Parathyroid adenoma (tissue), 2 donors: ENCODE data around the gene CACNA1B.

ENCODE experiments used
- H2AFZ ChIP-seq: fragments of 300-600 bp; sonication (generic); one replicate; pipeline ENCODE4 v1.7.0; 2017; ENCODE audit warnings: antibody characterized with exemption, mild to moderate bottlenecking
- H3K27ac ChIP-seq: fragments of 300-600 bp; sonication (generic); one replicate; pipeline ENCODE4 v1.7.0; 2017
- H3K27me3 ChIP-seq: fragments of 300-600 bp; sonication (generic); one replicate; pipeline ENCODE4 v1.7.0; 2017; ENCODE audit warnings: low read length; ENCODE audit not compliant: control insufficient read depth, insufficient read depth
- H3K36me3 ChIP-seq: fragments of 300-600 bp; sonication (generic); one replicate; pipeline ENCODE4 v1.7.0; 2017; ENCODE audit warnings: low read length; ENCODE audit not compliant: control insufficient read depth, insufficient read depth
- H3K4me1 ChIP-seq: fragments of 300-600 bp; sonication (generic); one replicate; pipeline ENCODE4 v1.7.0; 2017; ENCODE audit warnings: control low read depth
- H3K4me2 ChIP-seq: fragments of 300-600 bp; sonication (generic); one replicate; pipeline ENCODE4 v1.7.0; 2017; ENCODE audit warnings: low read length
- H3K4me3 ChIP-seq: fragments of 300-600 bp; sonication (generic); one replicate; pipeline ENCODE4 v1.7.0; 2017; ENCODE audit warnings: low read depth, low read length
- H3K79me2 ChIP-seq: fragments of 300-600 bp; sonication (generic); one replicate; pipeline ENCODE4 v1.7.0; 2017; ENCODE audit warnings: control low read depth
- H3K9ac ChIP-seq: fragments of 300-600 bp; sonication (generic); one replicate; pipeline ENCODE4 v1.7.0; 2017; ENCODE audit warnings: mild to moderate bottlenecking
- H3K9me3 ChIP-seq: fragments of 300-600 bp; sonication (generic); one replicate; pipeline ENCODE4 v1.7.0; 2017; ENCODE audit warnings: low read length; ENCODE audit not compliant: control insufficient read depth
- CTCF ChIP-seq: fragments of 300-600 bp; sonication (generic); IDR thresholded peaks from one replicate; pipeline ENCODE4 v1.7.0; 2017; ENCODE audit warnings: antibody characterized with exemption, mild to moderate bottlenecking
- donor health status: primary hyperparathyroidism.

The CACNA1B gene

GRCh38 chr9:137988051-137988450, 110.5 kb downstream of the CACNA1B start:
- Histone ChIP-seq H3K9ac (no peak overlapping the region), H3K4me1 (no peaks in the 10 kb centered on the region), H3K4me3 (no peak overlapping the region), H3K27me3 (no peaks in the 10 kb centered on the region), H3K9me3 (no peaks in the 10 kb centered on the region), H3K4me2 (no peak overlapping the region), H3K79me2 (no peaks in the 10 kb centered on the region), H3K27ac (no peak overlapping the region), H2AFZ (no peak overlapping the region), H3K36me3 (no peaks in the 10 kb centered on the region)
- no peak for TF ChIP-seq CTCF

- H3K4me2 ChIP-seq, result no peak overlapping the region
- no peaks in the 10 kb centered on the region for H3K4me1 ChIP-seq
- no peaks in the 10 kb centered on the region for H3K36me3 ChIP-seq
- no peaks in the 10 kb centered on the region for H3K9me3 ChIP-seq
- no peak overlapping the region for H3K4me3 ChIP-seq
- H3K27ac ChIP-seq, result no peak overlapping the region
- no peak for TF ChIP-seq CTCF
- H2AFZ ChIP-seq, result no peak overlapping the region
- H3K27me3 ChIP-seq, result no peaks in the 10 kb centered on the region
- H3K9ac ChIP-seq, result no peak overlapping the region
- no peaks in the 10 kb centered on the region for H3K79me2 ChIP-seq
Measured at GRCh38 chr9:137988701-137989100, 111.1 kb downstream of the CACNA1B start.

DNA sequence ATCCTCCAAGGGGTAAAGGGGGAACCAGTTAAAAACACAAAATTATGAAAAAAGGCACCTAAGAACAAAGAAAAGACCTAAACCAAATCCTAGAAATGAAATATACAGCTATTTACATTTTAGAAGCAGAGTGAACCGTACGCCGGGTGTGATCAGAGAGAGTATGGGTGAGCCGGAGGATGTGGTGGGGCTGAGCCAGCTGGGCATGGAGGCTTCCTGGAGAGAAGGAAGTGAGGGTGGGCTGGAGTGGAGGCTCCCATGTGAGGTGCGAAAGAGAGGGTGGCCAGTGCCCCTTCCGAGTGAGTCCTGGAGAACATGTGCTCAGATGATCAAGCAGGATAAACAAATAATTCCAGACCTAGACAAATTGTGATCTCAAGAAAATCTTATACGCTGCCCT, 111.6 kb downstream of the CACNA1B start:
- H3K79me2 ChIP-seq, result no peaks in the 10 kb centered on the region
- no peak overlapping the region for H3K9ac ChIP-seq
- no peaks in the 10 kb centered on the region for H3K36me3 ChIP-seq
- H2AFZ ChIP-seq, result no peak overlapping the region
- no peak overlapping the region for H3K4me3 ChIP-seq
- no peak overlapping the region for H3K4me2 ChIP-seq
- H3K27me3 ChIP-seq, result no peaks in the 10 kb centered on the region
- TF ChIP-seq CTCF, result no peak
- no peaks in the 10 kb centered on the region for H3K4me1 ChIP-seq
- no peak overlapping the region for H3K27ac ChIP-seq
- H3K9me3 ChIP-seq, result no peaks in the 10 kb centered on the region

GRCh38 chr9:137989999-137990715, 112.6 kb downstream of the CACNA1B start:
- Histone ChIP-seq H3K9ac (no peak overlapping the region), H3K36me3 (no peaks in the 10 kb centered on the region), H3K4me3 (no peak overlapping the region), H3K27me3 (no peaks in the 10 kb centered on the region), H2AFZ (no peak overlapping the region), H3K9me3 (no peaks in the 10 kb centered on the region), H3K27ac (no peak overlapping the region), H3K79me2 (no peaks in the 10 kb centered on the region), H3K4me1 (no peaks in the 10 kb centered on the region), H3K4me2 (no peak overlapping the region)
- TF ChIP-seq CTCF, result no peak
